ENCODE measurements around the gene TFR2.

GRCh38 chr7:100577103-100577502, 64.2 kb downstream of the TFR2 start:
- TF ChIP-seq GATA3 (IDR thresholded peaks at IDR 0.05; ENCODE audit: low read depth, low read length) (no peak), GATA2 (IDR thresholded peaks at IDR 0.05; ENCODE audit: low read depth, low read length) (no peak)
